OCI-M2 (cell line): Measurements from ENCODE around the gene SPHKAP.
"Not testable (repeated sequence)": the region's sequence is repeated elsewhere in the genome, so short reads cannot be mapped to it uniquely, and the experiment has no call there.

Experiments used
- DNase-seq: peaks from one replicate; lab custom pipeline; 2025; ENCODE audit not compliant: unreplicated experiment; lab: John Stamatoyannopoulos, UW

The SPHKAP gene

DNA sequence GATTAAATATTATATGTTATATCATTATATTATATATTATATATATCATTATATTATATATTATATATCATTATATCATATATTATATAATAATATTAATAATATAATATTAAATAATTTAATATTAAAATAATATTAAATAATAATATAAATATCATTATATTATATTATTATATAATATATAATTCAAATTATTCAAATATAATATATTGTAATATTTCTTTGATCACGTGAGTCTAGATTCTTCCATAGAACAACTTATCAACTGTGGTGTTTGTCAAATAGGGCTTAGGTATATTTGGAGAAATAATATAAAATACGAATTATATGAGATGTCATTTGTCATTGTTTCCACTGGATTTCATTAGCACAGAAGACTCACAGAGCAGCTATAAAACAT lies 77.3 kb downstream of the SPHKAP start:
- DNase-seq = no peak

DNA sequence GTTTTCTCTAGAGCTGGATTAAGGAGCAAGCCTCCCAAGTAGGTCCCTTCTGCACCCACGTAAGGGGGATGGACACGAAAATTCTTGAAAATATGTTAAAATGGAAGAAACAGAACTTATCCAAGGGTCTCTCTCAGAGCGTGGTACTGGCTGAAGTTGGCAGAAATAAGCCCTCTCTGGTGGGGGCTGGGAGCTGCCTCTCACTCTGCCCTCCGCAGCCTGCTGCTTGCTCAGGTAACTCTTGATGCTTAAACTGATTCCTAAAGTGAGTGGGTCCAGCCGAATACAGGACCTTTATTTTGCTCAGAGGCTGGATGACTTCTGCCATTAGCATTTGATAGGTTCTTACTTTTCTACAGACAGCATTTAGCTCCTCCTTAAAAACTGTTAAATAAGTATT lies 78.1 kb downstream of the SPHKAP start:
- no peak for DNase-seq

DNA sequence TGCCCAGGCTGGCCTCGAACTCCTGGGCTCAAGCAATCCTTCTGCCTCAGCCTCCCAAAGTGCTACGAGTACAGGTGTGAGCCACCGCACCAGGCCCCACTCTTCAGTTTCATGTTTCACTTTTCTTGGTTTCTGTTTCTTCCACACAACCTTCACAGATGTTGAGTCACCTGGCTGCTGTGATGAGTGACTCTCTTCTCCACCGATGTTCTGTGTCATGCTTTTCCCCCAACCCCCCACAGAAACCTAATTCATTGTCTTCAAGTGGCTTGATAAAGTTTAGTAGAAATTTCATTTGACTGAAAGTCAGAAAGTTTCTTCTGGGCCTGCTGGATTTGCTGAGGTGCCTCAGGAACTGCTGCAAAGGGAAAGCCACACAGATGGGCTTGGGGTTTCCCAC lies 78.5 kb downstream of the SPHKAP start:
- DNase-seq = no peak

DNA sequence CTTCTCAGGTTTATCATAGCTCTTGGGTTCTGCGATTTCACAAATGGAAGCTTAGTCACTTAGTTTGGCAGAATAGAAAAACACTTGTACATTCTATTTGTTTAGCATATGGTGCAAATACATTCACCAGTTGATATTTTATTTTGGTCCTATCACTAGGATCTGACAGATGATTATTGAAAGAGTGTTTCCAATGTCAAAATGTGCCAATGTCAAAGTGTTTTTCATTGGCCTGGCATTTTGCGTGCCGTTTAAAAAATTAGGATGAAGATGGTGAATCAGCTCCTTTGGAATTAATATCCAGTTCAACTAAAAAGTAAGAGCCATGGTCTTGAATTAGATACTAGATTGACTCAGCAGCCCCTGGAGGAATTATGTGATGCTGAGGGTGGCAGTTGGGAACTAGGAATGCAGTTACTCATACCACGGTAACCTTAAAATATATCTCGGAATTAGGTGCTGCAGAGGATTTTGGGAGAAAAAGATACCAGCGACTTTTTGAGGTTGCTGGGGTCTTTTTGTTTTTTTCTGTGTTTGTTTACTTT lies 87.0 kb downstream of the SPHKAP start:
- DNase-seq = no peak

DNA sequence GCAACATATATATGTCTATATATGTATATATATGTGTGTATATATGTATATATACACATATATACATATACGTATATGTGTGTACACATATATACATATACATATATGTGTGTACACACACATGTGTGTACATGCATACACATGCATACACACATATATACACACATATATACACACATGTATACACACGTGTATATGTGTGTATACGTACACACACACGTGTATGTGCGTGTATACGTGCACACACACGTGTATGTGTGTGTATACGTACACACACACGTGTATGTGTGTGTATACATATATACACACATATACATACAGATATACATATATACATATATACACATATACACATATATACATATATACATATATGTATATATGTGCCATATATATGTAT lies 89.4 kb downstream of the SPHKAP start:
- DNase-seq = no peak

DNA sequence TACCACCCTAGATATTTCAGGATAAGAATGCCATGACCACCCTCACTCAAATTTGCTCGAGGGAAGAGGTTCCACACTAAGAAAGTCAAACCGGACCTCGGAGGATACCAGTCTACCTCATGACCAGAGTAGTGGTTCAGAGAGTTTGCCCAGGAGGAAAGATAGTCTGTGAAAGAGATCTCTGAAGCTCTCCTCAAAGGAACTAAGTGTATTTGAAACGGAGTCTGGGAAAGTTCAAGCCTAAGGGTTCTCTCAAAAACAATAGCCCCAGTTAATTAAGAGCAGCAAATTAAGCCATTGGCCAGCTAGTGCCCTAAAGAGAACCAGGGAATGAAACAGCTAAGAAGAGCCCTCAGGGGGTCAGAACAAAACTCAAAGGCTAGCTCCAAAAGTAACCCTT lies 94.9 kb downstream of the SPHKAP start:
- no peak for DNase-seq

DNA sequence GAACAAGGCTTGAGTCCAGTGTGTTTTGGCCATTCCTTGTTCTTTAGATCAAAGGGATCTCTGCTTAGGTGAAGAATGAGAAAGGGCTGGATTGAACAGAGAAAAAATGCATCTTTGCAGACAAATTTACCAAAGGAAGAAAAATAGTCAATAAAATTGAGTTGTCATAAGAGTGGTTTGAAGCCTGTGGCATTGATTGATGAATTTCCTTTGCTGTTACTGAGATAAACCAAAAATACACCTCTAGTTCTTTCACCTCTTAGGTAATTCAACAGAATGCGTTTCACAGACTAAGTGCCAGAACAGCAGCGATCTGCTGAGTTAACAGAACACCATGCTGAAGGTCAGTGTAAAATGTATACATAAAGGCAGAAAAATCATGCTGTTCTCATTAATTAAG lies 96.8 kb downstream of the SPHKAP start:
- no peak for DNase-seq

DNA sequence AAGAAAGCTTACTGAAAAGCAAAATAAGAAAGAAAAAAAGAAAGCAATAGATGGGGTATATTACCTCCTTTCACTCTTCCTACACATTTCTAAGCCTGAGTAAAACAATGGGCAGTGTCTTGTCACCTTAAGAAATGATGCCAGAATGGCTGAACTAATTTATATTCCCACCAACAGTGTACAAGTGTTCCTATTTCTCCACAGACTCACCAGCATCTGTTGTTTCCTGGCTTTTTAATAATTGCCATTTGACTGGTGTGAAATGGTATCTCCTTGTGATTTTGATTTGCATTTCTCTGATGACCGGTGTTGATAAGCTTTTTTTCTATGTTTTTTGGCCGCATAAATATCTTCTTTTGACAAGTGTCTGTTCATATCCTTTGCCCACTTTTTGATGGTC lies 98.4 kb downstream of the SPHKAP start:
- DNase-seq = no peak

DNA sequence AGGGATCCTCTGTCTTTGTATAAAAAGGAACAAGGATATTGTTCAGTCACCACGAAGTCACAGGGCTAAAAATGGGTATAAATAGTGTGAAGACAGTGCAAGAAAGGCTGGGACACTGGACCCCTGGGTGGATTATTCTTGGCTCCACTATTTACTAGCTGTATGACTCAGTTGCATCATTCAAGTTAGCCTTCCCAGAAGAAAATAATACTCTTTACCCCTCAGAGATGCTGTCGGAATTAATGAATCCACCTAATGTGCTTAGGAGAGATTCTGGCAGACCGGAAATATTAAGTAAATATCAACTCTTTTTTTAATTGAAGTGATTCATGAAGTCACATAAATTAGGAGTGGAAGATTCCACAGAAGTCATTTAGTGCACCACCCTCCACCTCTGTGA lies 98.9 kb downstream of the SPHKAP start:
- no peak for DNase-seq

DNA sequence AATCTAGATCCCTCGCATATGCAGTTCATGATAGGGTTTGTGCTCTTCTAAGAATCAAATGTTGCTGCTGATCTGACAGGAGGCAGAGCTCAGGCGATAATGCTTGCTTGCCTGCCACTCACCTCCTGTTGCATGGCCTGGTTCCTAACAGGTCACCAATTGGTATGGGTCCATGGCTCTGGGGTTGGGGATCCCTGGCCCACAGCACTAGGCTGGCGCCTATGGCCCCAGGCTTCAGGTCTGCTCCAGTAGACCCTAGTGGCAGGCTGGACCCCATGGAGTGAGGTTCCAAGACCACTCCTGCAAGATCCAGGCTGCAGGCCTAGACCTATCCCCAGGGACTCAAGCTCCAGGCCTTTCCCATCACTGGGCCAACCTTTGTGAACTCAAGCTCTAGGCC lies 102.3 kb downstream of the SPHKAP start:
- DNase-seq = no peak

DNA sequence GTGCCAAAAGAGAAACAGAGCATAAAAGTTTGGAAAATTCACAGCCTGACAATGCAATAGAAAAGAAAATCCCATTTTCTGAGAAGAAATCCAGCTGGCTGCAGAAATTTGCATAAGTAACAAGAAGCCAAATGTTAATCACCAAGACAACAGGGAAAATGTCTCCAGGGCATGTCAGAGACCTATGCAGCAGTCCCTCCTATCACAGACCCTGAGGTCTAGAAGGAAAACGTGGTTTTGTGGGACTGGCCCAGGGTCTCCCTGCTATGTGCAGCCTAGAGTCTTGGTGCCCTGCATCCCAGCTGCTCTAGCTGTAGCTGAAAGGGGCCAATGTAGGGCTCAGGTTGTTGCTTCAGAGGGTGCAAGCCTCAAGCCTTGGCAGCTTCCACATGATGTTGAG lies 104.8 kb downstream of the SPHKAP start:
- not testable (repeated sequence) for DNase-seq

DNA sequence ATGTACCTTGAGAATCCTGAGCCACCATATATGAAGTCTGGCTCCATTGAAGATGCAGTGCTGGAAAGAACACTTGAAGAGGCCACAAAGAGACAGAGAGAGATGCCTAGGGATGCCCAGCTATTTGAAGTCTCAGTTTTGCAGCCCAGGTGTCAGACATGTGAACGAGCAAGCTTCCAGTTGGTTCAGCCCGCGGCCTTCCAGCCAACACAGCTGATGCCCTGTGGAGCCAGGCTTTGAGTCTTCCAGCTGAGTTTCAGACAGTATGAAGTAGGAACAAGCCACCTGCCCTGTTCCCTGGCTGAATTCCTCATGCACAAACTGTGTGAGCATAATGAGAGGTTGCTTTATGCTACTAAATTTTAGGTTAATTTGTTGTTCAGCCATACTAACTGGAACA lies 108.8 kb downstream of the SPHKAP start:
- DNase-seq = no peak

DNA sequence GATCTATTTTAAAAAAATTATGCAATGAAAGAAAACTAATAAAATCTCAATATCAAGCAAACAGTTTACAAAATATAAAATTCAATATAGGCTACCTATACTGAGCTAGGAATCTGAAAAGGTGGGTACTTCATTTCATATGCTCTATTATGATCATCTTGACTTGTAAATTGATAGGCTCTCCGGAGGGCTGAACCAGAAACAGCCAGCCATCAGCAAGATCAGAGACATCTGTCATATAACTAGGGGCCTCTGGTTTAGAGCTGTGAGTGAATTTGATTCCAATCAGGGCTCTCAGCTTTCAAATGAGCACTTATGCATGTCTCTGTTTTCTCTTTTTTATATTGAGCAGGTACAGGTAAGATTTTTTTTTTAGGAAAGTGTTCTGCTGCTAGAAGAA lies 114.2 kb downstream of the SPHKAP start:
- no peak for DNase-seq

DNA sequence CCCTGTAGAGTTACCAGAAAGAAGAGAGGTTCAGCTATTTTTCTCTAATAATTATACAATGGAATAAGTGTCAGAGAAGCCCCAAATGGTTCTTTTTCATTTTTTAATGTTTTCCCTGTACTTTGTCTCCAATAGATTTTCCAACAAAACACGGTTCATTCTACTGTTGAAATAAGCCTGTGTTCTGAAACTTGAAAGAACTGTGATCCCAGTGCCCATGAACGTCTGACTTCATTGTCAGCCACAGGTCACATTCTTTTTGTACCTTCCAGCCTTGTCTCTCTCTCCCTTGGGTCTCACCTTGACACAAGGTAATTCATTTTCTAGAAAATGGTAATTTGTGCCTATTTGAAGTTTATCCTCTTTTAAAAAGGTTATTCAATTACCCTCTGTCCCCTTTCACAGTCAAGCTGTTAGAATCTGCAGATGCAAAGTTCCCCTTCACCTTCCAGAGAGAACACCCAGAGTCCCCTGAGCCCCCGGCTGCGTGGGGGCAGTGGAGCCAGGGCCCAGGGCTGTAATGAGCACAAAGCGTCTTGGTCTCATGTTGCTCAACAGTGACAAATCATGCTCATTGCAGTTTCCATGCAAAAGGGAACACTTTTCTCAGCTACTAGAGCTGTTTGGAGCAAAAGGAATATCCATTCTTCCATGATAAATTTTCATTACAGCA lies 115.2 kb downstream of the SPHKAP start:
- no peak for DNase-seq

DNA sequence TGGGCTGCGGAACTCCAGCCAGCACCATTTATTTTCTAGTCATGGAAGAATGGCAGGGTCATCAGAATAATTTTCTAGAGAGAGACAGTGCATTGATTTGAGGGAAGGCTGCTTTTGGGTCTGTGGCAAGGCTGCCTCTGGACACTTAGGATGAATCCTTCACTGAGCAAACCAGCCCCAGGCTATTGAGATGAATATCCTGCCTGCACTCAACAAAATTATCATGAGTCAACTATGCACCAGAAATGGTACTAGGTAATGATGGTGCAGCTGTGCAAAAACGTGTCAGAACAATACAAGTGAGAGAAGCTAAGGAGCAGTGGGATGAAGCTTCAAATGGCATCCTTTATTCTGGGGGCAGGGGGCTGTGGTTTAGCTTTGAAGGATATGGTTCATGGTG lies 115.8 kb downstream of the SPHKAP start:
- DNase-seq = no peak

DNA sequence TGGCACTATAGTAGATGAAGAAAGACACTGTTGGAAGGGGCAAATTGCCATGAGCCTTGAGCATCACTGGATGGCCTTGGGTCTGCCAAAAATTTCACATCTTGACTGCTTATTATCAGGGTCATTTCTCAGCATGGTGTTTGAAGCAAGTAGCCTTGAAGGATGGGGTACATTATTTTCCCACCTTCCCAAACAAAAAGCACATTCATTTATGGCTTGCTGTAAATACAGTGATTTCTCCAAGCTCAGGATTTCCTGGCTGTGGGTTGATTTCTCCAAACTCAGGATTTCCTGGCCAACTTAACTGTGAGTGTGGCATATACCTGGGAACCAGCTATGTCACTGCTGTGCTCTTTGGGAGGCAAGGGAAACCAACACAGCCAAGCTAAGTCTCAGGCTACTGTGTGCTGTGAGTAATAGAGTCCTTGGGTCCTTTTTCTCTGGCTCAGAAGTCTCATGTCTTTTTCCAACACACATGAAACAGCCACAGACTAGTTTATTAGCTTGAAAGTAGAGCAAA lies 116.6 kb downstream of the SPHKAP start:
- no peak for DNase-seq

DNA sequence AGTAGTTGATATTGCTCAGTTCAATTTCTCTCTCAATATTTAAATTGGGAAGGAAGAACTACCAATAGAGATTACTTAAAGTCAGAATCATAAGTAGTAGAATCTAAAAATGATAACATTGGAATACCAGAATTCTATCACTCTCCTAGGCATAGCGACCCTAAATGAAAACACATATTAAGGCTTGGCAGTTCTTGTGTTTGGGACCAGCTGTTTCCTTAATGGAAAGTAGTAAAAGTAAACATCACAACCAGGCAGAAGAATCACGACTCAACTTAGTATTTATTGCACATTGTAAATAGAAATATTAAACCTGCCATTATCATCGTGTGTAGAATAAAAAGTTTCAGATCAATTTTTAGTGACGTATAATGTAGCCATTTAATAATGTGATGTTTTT lies 117.5 kb downstream of the SPHKAP start:
- no peak for DNase-seq

DNA sequence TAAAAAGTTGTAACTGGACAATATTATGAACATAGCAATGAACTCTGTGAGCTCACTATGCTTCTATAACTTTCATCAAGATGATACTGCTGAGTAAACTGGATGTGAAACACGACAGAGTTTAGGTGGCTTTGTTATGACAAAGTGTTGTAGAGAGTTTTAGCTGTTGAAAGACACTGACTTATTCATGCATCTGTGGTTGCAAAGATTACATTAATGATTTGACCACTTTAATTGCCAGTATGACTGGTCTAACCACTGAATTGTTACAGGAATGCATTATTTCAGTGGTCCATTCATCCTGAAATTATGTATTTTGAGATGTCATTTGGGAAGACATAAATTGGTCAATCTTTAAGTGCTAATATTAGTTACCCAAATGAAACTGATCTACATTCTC lies 117.9 kb downstream of the SPHKAP start:
- DNase-seq = no peak

DNA sequence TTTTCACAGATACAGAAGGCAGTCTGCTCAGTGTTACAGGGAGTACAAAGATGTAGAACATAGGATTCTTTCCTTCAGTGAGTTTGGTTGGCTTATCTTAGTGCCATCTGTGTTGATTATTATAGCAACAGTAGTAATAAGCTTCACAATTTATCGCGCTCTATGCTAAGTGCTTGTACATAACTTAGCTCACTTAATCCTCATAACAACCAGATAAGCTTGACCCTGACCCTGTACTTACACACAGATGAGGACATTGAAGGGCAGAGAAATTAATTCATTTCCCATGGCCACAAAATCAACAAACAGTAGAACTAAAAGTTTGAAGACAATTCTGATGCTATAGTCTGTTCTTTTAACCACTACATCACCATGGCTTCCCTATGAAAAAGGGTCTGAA lies 121.8 kb downstream of the SPHKAP start:
- no peak for DNase-seq

DNA sequence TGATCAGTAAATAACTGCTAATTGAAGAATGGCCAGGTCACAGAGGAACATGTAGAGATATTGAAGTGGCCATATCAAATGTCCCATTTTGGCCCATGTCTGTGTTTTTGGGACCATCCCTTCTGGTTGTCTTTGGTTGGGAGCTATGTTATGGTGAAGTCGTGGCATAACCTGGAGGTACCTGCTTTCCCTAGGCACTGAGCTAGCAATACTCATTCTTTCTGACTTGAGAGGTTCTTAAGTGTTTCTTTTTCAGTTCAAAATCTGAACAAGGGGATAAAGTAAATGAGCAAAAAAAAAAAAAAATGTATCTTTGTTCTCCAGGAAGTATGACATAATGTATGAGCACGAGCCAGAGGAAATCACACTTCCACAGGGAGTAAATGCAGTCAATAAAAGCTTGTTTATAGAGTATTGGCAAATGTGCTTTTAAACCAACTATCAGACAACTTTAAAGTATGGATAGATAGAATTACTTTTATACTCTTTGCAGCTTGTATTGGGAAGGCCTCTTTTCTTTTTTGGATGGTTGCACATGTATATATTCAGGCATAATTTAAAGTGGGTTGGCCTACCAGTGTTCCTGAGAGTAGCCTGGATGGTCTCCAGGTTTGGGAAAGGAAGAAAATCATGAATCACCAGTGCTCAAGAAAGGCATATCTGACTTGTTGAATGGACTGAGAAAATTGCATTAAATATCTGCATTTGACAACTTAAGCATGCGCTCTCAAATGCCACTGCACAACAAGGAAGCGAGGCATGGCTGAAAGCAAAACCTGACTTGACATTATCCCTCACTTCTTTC lies 125.0 kb downstream of the SPHKAP start:
- DNase-seq = no peak

DNA sequence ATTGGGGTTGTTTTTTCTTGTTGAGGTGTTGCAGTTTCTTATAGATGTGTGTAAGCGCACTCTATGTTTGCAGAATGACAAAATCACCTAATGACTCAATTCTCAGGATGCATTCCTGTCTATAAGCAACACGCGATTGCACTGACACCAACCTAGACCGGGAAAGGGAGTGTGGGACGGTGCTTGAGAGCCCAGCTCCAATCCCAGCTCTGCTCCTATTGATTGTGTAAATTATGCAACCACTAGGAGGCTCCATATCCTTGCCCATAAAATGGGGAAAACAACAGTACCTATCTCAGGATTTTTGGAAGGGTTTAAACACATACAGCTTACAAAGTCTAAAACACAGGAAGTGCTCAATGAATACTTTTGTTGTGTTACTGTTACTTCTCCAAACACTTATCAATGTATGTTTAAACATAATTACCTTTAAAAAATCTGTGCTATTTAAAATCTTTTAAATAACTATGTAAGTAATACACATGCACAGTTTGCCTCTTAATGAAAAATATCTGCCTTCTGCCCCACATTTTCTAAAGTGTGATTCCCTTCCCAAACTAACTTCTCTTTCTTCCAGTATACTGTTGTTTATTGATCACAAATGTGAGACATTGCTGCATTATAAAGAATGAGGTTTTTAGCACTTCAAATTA lies 132.5 kb downstream of the SPHKAP start:
- no peak for DNase-seq

DNA sequence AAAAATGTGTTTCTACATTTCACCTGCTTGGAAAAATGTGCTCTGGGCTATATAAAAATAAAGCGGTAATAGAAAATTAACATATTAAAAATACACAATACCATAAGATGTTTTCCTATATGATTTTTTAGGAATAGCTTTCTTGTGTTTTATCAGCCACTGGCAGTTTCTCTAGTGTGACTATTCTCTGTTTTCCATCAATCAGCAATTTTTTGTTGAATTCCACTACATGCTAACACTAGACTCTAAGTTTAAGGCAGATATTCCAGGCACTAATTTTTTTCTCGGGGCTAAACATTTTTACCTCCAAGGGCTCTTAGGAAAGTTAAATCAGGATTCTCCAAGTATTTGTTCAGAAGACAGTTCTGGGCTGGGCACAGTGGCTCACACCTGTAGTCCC lies 140.5 kb downstream of the SPHKAP start:
- DNase-seq = no peak
